ENCODE results near the gene KY.

DNA sequence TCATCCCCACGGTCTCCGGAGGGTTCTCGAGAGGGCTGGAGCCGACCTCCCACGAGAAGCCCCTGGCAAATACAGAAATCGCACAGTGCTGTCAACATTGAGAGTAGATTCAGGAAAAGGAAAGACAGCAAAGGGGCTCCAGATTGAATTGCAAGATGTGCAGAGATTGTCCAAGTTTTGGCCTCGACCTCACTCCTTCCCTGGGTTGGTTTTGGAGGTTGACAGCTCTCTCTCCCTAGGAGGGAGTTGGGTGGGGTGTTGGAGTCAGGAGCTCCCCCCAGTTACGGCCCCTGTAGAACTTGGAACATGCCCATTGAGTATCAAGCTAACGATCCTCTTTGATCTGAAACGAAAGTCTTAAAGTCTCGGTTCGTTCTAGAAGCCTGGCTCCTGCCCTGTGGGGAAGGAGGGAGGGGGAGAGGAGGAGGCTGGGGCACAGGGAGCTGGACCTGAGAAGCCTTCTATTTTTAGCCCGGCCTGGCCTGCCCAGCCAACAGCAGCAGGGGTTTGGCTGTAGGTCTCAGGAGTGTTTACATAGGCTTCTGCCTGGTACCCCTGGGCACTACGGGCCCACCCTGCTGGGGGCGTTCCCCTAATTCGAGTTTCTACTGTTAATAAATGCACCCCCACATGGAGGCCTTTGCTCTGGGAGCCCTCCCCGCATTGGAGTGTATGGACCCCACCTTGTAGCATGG is 672 bp upstream of the KY start:
- TF ChIP-seq, protein P1, sequence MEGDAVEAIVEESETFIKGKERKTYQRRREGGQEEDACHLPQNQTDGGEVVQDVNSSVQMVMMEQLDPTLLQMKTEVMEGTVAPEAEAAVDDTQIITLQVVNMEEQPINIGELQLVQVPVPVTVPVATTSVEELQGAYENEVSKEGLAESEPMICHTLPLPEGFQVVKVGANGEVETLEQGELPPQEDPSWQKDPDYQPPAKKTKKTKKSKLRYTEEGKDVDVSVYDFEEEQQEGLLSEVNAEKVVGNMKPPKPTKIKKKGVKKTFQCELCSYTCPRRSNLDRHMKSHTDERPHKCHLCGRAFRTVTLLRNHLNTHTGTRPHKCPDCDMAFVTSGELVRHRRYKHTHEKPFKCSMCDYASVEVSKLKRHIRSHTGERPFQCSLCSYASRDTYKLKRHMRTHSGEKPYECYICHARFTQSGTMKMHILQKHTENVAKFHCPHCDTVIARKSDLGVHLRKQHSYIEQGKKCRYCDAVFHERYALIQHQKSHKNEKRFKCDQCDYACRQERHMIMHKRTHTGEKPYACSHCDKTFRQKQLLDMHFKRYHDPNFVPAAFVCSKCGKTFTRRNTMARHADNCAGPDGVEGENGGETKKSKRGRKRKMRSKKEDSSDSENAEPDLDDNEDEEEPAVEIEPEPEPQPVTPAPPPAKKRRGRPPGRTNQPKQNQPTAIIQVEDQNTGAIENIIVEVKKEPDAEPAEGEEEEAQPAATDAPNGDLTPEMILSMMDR (IDR thresholded peaks at IDR 0.05), result no peak
- TF ChIP-seq POLR2A (IDR thresholded peaks at IDR 0.05), result no peak
